CD4-positive, alpha-beta T cell treated with Interleukin-12 subunit alpha and Interleukin-12 subunit beta, for 1 hour (primary cell): ENCODE data around the gene MKNK1.

Experiments
- DNase-seq: peaks from one replicate; pipeline ENCODE4 v3.0.0-alpha.2; 2020

Gene MKNK1

DNA sequence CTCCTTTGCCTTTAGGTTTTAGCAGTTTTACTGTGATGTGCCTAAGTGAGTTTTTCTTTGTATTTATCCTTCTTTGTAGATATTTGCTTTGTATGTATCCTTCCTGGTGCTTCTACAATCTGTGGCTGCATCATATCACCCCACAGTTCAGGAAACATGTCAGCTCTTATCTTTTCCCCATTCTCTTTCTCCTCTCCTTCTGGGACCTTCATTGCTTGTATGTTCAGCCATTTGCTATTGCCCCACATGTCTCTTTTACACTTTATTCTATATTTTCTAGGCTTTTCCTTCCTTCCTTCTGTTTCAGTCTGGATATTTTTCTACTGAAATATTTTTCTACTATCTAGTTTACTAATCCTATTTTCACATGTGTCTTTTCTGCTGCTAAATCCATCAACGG, 67.5 kb downstream of the MKNK1 start:
- no peak for DNase-seq

DNA sequence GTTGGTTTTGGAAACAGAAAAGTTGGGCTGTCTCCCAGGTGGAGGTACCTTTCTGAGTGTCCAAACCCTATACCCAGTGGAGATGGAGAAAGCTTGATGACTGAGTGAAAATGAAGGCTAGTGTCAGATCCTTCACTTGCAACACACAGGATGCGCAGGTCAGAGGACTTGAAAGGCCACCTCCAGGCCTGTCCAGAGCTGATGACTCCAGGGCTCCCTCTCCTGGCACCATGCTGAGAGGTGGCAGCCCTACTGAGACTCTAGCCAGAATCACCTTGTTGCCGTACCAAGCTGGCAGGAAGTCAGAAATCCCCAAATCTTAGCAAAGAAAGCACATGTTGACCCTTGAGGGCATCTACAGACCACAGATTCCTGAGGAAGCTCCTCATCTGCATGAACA, 69.0 kb downstream of the MKNK1 start:
- DNase-seq: peak; percentile 14

DNA sequence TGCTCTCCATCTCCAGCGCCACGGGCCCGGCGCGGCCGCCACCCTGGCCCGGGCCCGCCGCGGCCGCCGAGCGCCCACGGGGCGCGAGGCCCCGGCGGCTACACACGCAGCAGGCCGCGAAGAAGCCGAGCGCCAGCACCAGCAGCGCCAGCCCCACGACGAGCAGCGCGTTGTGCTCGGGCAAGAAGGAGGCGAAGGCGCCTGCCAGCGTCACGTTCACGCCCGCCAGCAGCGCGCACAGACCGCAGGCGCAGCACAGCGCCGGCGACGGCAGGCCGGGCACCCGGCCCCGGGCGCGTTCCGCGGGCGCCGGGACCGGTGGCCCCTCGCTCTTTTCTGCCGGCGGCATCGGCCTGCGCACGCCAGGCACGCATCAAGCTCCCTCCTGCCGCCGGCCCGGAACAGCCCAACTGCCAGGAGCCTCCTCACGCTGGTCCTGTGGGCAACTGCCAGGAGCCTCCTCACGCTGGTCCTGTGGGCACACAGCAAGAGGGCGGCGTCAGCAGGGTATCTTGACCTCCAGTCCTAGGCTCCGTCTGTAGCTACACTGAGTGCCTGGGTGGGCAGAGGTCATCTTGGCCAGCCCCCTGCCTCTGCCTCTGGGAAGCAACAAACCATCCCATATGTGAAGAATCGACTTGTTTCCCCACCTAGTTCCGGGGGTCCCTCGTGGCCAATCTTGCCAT, 70.7 kb downstream of the MKNK1 start:
- DNase-seq: peak; percentile 59

DNA sequence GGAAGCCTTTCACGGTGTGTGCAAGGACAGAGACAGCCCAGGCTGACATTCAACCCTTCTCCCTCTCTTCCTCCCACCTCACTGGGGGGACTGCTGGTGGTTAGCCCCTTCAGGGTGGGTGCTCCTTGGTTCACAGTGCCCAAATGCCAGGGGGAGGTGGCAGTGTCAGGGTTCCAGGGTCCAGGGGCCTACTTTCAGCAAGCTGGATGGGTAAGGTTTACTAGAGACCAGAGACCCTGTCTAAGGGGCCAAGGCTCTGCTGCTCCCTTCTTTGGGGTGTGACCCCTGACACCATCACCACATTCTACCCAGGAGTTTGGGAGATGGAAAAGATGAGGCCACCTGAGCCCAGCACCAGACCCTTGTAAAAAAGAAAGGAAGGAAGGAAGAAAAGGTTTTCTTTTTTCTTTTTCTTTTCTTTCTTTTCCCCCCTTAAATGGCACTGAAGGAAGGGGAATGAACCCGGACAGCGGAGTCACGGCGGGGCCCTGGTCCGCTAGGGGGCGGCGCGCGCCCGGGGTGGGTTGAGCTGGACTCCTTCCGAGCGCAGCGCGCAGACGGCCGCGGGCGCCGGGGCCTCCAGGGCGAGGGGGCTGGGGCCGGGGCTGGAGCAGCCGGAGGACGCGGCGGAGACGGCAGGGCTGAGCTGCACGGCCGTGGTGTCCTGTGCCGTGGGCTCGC, 71.4 kb downstream of the MKNK1 start:
- DNase-seq: peak; percentile 70

DNA sequence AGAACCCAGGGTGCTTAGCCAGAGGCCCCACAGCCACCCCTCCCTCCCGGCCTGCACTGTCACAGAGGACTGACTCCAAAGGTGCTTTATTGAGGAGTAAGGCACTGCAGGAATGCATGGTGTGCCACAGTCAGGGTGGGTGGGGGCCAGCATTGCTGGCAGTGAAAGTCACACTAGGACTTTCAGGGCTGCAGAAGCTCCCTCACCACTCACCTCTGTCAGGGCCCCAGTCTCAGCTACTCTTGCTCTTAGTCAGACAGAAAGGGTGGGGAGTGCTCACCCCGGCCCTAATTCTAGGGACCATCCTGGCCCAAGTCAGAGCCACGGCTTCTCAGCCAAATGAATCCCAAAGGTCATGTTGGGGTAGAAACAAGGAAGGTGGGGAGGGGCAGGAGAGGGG, 72.0 kb downstream of the MKNK1 start:
- DNase-seq: no peak

DNA sequence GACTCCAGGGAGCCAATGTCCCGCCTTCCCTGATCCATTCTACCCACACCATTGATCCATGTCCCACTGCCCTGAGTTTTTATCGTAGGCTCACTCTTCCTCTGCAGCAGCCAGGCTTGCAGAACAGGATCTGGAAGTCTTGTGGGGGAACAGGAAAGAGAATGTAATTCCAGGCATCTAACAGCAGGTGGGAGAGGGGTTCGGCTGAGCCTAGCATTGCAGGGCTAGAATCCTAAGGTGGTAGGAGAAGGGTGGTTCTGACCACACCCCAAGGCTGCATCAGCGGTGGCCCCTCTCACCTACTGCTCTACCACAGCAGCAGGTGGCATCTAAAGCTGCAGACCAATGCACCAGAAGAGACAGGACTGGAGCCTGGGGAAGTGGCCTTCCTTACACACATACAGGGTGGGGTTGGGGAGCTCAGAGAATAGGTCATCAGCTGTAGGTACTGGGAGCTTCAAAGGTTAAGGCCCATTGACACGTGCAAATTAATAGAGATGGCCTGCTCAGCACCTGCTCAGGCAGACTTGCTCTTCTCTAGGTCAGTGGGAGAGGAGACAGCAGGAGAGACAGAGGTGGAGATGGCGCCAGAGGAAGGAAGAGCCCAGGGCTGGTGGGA, 73.2 kb downstream of the MKNK1 start:
- no peak for DNase-seq

DNA sequence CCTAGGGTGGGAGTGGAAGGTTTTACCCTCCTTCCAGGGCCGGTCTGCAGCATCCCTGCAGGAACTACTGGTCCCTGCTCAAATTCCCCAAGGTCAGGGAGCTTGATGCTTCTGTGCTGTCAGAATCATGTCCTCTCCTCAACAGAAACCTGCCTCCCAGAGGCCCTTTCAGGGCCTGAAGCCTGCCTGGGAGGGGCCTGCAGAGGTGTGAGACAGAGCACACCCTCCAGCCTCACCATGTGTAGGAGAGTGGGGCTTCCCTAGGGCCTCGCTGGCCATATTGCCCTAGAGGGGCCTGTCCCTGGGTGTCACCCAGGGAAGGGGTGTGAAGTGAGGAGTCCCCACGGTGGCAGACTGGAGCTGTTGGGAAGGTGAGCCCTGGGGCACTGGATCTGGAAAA, 73.8 kb downstream of the MKNK1 start:
- no peak for DNase-seq

DNA sequence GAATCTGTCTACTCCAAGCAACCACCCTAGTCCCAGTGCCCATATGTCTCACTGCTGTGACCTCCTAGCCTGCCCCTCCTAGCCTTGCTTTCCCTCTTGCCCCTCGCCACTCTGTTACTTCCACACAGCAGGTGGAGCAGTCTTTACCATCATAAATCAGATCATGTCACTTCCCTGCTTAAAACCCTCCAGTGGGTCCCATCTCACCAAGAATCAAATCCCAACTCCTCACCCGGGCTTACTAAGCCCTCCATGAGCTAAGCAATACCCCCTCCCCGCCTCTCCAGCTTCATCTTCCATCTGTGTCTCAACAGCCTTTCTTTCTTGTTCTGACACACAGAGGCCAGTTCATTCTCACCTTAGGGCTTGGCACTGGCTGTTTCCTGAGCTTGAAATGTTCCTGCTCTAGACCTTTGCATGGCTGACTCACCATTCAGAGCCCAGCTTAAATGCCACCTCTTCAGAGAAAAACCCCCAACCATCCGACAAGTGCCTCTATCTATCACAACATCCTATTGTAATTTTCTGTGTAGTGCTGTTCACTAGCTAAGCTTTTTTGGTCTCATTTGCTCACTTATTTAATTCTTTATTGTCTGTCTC, 74.9 kb downstream of the MKNK1 start:
- DNase-seq: no peak

DNA sequence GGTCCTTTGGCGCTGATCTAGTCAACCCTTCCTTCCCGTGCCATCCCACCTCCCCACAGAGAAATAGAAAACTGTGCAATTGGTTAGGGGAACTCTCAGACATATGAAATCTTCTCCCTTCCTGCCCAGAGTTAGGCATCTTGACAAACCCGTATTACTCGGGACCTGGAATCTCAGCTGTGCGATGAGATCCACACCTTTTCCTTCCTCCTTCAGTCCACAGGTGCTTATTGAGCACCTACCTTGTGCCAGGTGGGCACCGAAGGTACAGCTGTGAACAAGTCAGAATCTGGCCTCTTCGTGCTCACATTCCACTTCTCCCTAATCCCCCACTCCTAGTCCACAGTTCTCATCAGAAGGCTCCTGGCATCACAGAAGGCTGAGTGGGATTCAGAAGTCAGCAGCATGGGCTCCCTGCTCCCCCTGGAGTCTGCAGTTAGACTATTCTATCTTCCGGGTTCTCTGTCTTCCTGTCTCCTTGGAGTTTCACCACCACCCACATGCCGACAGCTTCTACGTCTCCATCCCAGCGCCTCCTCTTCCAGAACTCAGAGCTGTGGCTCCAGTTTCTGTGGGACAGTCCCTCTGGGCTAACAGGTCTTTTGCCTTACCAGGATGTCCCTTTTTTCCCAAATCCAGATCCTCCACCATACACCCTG, 75.6 kb downstream of the MKNK1 start:
- DNase-seq: no peak

DNA sequence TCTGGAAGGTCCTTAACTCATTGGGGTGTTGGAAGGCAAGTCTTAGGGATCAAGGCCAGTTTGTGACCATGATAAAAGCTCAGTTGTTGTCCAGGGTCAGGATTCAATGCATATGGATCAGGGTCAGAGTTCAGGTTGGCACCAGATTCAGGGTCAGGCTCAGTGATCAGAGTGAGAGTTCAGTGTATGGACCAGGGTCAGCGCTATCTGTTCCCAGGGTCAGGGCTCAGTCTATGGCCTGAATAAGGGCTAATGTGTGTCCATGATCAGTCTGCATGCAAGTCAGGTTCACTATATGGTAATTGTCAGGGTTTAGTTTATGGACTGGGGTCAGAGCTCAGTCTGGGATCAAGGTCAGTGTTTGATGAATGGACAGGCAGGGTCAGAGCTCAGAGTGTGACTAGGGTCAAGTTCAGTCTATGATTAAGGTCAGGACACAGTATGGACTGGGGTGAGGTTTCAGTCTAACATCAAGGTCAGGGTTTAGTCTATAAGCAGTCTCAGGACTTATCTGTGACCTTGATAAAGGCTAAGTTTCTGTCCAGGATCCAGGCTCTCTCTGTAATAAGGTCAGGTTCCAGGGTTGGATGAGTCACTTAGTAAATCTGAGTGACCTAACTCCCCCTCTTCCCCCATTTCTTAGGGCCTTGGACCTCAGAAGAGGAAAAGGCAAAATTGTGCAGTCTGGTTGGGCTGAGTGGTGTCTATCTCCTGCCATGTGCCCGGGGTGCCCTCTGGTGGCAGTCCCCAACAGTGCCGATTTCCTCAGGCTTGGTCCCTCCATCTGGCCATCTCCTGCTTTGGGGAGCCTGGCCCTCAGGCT, 76.4 kb downstream of the MKNK1 start:
- peak; percentile 71 for DNase-seq

DNA sequence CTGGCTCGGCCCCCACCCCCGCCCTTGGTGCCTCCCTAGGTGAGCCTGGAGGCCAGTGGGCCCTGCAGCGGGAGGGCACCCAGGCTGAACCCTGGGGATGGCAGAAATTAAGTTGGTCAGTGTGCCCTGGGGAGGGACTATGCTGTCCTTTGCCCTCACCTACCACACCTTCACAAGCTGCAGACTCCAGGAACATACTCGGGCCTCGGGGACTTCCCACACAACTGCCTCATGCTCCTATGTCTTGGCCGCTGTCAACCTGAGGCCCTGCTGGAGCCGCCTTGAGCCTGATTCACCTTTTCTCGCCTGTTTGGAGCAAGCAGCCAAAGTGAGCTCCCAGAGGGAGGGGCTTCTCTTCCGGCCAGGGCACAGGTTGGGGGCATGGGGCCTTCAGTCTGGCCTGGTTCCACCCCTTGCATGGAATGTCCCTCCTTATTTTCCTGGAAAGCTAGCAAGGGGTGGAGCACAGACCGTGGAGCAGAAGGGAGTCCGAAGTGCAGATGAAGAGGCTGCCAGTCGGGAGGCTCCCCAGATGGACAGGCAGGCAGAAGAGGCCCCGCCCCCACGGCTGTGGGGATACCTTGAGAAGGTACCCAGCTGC, 77.3 kb downstream of the MKNK1 start:
- DNase-seq: no peak

DNA sequence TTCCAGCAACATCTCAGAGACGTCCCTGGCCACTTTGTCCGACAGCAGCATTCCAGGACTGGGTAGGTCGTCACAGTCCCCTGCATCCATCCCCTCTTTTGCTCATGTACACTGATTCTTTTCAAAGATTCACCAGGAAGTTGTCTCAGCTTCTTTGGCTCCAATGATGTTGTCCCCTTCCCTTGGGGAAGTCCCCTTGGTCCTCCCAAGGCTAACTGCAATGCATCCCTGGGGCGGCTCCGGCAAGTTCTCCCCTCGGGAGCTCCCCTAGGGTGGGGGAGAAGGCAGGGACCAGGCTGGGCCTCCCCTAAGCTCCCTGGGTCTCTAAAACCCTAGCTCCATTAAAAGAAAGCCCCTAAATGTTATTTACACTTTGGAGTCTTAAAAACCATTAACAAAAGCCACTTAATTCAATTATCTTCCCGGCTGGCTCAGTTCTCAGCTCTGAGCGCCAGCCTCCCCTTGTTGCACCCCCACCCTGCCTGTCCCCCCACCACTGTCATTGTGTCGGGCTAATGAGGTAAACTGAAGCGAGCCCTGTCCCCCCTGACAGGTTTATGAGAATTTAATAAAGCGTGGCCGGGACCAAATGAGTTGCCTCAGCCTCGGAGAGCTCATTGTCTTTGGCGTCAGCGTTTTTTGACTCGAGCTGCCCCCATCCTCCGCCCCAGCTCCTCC, 77.9 kb downstream of the MKNK1 start:
- DNase-seq: no peak

DNA sequence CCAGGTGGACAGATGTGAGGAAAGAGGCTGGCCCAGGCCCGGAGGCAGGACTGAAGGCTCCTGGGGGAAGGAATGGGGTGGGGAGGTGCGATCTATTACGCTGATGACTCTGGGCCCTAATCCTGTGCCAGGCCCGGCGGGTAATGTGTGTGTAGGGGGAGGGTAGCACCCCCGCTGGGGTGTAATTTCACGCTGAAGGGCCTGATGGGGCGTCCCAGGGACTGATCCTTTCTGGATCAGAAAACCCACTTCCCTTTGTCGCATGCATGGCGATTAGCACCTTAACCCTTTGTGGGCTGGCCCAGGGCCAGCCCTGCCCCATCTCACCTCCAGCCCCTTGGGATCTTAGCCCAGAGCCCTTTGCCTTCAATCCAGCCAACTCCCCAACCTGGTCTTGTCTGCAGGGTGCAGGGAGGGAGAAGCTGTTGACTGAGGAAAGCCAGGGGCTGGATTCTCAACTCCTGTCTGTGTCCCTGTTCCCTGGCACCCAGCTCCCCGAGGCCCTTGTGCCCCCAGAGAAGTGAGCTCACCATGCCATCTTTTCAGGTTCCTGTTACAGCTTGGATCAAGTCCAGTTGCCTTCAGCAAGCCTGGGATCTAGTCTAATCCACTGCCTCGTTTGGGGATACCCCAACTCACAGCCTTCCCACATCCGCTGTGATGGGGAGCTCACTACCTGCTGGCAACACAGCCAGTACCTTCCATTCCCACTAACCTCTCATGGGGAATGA, 78.7 kb downstream of the MKNK1 start:
- DNase-seq: no peak

DNA sequence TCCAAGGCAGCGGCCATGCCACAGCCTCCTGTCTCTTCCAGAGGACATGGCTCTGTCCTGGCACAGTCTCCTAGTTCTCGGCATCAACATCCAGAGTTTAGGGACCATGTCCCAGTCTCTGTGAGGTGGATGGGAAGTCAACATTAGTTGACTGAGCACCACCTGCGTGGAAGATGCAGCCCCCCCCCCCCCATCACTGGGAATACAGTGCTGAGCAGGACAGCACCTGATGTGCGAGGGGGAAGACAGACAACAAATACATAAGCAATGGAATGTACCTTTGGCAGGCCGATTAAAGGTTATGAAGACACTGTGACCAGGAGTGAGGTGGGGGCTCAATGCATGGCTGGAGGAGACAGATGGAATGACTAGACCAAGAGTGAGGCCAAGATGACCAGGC, 79.2 kb downstream of the MKNK1 start:
- no peak for DNase-seq

DNA sequence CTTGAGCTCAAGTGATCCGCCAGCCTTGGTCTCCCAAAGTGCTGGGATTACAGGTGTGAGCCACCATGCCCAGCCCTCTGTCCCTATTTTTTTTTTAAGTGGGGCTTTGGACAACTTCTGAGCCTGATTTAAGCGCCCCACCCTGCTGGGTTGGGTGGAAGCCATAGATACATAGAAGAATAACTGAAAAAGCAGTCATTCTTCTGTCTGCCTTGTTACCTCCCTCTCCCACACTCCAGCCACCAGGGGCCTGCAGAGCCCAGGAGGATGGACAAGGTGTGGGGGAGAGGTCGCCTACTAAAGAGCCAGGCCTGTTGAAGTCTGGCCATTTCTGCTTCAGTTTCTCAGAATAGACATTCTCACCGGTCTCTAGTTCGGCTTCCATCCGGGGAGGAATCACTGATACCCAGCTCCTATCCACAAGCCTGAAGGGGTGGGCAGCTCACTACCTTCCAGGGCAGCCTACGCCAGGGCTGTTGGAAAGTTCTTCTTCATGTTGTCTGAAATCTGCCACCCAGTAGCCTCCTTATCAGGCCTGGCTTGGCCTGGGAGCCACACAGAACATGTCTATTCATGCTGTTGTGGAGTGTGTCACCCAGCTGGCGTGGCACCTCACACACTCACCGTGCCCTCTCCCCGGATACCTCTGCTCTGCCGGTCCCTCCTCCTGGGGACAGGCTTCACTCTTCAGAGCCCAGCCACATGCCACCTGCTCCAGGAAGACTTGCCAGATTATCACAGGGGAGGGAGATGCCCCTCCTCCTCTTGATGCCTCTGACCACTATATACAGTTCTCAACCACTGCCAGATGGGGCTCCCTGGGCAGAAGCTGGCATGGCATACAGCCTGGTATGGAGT, 80.3 kb downstream of the MKNK1 start:
- DNase-seq: no peak

DNA sequence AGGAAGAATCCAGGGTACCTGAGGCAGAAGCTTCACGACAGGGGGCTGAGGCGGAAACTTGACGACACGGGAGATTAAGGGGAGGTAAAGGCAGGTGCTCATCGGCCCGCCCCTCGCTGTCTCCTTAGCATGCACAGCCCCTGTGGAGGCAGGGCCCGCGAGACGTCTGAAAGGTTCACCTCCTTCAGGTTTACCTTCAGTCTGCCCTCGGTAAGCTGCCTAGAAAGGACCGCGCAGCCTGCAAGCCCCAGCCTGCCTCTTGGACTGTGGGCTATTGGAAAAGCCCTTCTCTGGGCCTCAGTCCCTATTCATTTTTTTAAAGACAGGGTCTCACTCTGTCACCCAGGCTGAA, 81.1 kb downstream of the MKNK1 start:
- no peak for DNase-seq

DNA sequence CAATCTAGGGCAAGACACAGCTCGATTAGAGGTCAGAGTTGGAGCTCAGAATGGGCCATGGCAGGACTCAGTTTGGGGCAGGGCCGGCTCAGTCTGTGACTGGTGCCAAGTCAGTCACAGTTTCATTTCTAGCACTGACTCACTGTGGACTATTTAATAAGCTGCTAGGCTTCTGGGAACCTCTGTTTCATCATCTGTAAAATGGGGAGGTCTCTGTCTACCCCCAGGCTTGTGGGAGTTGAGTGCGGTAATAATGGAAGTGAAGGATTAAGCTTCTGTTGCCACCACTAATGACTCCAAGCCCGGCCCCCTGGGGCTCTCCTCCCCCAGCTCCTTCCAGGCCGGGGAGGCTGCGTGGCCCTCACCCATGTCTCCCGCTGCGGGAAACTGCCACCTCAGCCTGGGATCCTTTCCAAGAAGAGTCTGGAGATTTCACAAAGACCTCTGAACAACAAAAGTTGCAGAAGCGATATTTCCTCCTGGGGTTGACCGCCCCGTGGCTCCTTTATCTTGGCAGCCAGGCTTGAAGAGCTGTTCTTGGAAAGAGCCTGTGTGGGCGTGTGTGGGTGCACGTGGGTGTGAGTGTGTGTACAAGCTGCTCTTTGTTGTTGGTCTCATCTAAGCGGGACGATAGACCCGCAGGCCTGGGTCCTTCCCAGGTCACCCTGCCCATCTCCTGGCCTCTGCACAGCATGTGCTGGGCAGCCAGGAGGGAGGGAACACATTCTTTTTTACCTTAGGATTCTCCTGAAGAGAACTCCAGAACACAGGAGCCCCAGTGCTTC, 81.7 kb downstream of the MKNK1 start:
- DNase-seq: no peak

DNA sequence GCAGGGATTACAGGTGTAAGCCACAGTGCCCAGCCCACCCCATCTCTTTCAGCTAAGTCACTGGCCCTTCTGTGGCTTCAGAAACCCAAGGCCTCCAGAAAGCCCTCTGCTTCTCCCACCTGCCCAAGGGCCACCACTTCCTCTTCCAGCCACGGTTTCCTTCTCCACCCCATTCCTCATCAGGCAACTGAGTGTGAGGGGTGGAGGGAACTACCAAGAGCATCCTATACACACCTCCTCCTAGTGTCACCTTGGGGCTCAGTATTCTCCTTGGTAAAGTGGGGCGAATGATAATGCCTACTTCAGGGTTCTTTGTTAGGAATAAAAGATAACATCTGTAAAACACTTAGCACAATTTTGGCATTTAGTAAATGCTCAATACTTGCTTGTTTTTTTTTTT, 82.7 kb downstream of the MKNK1 start:
- no peak for DNase-seq
